Fibroblast of upper back skin (primary cell): ENCODE data around the gene SCN4B.

Experiments used
- DNase-seq: peaks from one replicate; pipeline ENCODE4 v3.0.0-alpha.2; 2013

Gene SCN4B

GRCh38 chr11:118149493-118149892 lies 3.1 kb downstream of the SCN4B start:
- DNase-seq = no peak

- DNase-seq = peak; percentile 16
Observed at GRCh38 chr11:118148856-118149255, 3.8 kb downstream of the SCN4B start.

- DNase-seq = no peak
Observed at GRCh38 chr11:118148240-118148639, 4.4 kb downstream of the SCN4B start.

GRCh38 chr11:118147502-118147901 lies 5.1 kb downstream of the SCN4B start:
- DNase-seq = no peak

- no peak for DNase-seq
Observed at GRCh38 chr11:118146554-118146953, 6.1 kb downstream of the SCN4B start.

GRCh38 chr11:118145285-118146227 lies 7.1 kb downstream of the SCN4B start:
- peak; percentile 53 for DNase-seq

GRCh38 chr11:118144301-118145268 lies 8.0 kb downstream of the SCN4B start:
- no peak for DNase-seq

GRCh38 chr11:118143661-118144185 lies 8.9 kb downstream of the SCN4B start:
- no peak for DNase-seq

- DNase-seq = no peak
Observed at GRCh38 chr11:118142809-118143208, 9.8 kb downstream of the SCN4B start.

- peak; percentile 4 for DNase-seq
Observed at GRCh38 chr11:118142081-118142480, 10.5 kb downstream of the SCN4B start.

- no peak for DNase-seq
Observed at GRCh38 chr11:118139578-118139977, 13.0 kb downstream of the SCN4B start.

GRCh38 chr11:118138839-118139420 lies 13.7 kb downstream of the SCN4B start:
- DNase-seq = no peak

GRCh38 chr11:118136801-118137200 lies 15.8 kb downstream of the SCN4B start:
- no peak for DNase-seq

GRCh38 chr11:118136341-118136740 lies 16.3 kb downstream of the SCN4B start:
- DNase-seq = no peak

GRCh38 chr11:118135796-118136165 lies 16.8 kb downstream of the SCN4B start:
- no peak for DNase-seq

- no peak for DNase-seq
Observed at GRCh38 chr11:118135051-118135795, 17.4 kb downstream of the SCN4B start.

- no peak for DNase-seq
Observed at GRCh38 chr11:118133816-118134215, 18.8 kb downstream of the SCN4B start.

- DNase-seq = no peak
Observed at GRCh38 chr11:118132385-118133151, 20.1 kb downstream of the SCN4B start.

- DNase-seq = no peak
Observed at GRCh38 chr11:118129471-118130172, 23.0 kb downstream of the SCN4B start.

GRCh38 chr11:118128721-118129470 lies 23.7 kb downstream of the SCN4B start:
- DNase-seq = no peak
